Germinal center (tissue), 1 donor: ENCODE data around the gene C10orf71.

Experiments
- DNase-seq: peaks from one replicate; pipeline ENCODE4 v3.0.0; 2012; ENCODE audit warnings: mixed read lengths, low spot score

C10orf71 gene

DNA sequence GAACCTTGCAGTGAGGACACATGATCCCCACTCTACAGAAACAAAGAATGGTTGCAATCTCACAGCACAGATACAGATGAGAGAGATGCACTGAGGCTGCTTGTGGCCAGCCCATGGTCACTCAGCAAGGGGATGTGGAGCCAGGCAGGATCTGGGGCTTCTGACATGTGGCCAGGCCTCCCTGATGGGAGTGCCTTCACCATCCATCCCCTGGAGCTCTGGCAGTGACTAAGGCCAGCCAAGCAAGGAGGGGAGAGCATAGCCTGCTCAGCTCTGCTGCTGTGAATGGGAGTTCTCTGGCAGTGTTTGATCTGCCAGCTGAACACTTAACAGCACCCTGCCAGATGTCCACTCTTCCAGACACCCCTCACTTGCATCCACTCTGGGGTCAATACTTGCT, 19.8 kb downstream of the C10orf71 start:
- no peak for DNase-seq

DNA sequence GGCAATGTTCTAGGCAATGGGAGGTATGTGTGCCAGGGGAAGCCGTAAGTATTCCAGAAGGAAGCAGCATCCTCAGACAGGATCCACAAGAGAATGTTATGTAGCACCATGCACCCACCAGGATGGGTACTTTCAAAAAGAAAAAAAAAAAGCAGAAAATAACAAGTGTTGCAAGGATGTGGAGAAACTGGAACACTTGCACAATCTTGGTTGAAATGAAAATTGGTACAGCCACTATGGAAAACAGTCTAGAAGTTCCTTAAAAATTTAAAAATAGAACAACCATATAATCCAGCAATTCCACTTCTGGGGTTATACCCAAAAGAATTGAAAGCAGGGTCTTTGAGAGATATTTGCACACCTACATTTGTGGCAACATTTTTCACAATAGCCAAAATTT, 20.2 kb downstream of the C10orf71 start:
- no peak for DNase-seq

DNA sequence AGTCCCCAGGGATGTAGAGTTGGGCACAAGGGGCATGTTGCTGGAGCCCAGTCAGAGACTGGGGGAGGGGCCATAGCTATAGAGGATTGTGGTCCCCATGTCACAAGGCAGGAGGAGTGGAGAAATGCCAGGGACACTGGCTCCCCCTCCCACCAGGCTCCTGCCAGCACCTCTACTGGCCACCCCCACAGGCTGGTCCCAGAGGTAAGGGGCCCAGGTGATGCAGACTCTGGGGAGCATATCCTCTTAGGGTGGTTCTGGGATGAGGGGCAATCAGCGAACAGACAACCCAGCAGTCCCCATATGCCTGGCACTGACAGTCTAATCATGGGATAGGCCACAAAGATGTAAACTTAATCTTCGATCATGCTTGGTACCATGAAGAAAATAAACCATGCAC, 21.2 kb downstream of the C10orf71 start:
- DNase-seq, result no peak

DNA sequence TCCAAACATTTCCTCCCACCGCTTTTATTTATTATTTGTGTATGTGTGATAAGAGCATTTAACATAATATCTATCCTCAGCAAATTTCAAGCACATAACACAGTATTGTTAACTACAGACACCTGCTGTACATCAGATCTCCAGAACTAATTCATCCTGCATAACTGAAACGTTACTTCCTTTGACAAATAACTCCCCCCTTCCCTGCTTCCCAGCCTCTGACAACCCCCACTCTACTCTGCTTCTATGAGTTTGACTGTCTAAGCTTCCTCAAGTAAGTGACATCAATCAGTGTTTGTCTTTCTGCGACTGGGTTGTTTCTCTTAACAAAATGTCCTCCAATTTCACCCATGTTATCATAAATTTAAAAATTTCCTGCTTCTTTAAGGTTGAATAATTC, 22.1 kb downstream of the C10orf71 start:
- DNase-seq, result no peak

DNA sequence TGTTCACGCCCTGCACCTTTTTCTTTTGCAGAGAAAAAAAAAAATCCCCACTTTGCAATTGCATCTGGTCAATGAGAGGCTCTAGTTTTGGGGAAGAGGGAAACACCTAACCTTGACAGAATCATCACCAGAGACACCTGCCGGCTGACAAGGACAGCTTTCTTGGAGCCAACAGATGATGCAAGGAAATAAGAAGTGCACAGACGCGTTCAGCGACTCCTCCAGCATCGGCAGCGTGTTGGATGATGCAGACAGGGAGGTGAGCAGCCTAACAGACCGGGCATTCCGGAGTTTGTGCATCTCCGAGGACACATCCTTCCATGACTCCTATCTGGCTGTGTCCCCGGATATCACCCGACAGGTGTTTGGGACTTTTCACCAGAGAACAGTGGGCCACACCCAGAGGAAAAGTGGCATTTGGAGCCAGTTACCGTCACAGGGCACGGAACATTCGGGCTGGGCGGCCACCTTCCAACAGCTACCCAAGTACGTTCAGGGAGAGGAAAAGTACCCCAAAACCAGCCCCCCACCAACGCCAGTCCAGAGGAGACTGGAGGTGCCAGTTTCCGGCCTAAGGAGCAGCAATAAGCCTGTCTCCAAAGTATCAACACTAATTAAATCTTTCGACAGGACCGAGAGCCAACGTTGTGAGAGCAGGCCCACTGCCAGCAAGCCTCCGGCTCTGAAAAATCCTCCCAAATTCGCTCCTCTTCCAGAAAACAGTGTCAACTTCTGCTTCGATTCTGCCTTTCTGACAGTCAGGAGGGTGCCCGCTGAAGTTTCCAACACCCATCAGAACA, 23.6 kb downstream of the C10orf71 start:
- DNase-seq, result no peak

DNA sequence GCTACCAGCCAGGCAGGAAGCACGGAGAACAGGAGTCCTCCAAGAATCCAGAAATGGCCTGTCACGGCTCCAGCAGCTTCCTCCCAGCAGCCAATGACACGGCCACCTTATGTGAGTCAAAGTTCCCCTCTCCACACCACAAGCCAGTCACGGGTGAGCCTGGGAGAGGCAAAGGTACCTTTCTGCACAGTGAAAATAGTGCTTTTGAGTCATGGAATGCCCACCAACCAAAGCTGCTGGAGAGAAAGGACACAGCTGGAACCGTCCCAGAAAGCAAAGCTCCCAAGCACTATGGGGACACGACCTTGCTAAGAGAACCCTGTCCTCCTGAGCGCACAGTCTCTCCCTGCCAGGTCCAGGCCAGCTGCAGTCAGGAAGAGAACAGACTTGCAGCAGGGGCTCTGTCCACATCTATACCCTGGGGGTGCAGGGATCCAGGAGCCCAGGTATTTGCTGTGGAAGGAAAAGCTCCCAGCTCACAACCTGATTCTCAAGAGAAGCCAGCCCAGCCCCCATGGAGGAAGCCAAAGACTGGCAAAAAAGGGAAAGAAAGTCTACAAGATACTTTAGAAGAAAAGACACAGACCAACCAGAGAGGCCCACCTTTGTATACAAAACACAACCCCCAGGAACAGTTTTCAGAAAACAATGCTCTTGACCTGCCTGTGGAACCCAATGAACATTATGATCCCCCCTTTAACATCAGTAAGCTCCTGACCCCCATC, 24.4 kb downstream of the C10orf71 start:
- DNase-seq, result no peak

DNA sequence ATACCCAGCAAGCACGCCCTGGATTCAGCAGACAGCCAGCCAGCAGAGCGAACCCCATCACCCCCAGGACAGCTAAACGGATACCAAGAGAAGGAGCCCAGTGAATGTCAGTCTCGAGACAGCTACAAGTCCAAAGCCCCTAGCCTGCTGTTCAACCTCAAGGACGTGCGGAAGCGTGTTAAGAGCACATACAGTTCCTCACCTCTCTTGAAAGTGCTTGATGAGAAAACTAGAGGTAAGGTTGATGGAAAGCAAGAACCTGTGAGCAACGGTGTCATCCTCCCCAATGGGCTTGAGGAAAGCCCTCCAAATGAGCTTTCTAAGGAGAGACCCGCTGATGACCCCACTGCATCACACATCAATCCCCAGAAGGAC, 24.9 kb downstream of the C10orf71 start:
- no peak for DNase-seq

DNA sequence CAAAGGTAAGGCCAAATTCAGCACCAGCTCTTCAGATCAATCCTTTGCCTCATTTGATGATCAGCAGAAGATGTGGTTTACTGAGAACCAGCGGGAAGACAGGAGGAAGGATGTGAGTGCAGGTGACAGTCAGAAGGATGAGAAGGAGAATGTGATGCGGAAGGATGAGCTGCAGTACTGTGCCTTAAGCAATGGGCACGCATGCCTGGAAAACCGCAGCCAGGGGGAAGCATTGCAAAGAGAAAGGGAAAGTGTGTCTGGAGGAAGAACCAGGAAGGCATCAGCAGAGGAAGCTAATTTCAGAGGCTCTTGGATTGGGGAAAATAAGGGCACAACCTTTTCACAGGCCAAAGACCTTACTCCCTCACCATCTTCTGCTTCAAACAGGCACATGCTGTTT, 25.7 kb downstream of the C10orf71 start:
- DNase-seq, result no peak

DNA sequence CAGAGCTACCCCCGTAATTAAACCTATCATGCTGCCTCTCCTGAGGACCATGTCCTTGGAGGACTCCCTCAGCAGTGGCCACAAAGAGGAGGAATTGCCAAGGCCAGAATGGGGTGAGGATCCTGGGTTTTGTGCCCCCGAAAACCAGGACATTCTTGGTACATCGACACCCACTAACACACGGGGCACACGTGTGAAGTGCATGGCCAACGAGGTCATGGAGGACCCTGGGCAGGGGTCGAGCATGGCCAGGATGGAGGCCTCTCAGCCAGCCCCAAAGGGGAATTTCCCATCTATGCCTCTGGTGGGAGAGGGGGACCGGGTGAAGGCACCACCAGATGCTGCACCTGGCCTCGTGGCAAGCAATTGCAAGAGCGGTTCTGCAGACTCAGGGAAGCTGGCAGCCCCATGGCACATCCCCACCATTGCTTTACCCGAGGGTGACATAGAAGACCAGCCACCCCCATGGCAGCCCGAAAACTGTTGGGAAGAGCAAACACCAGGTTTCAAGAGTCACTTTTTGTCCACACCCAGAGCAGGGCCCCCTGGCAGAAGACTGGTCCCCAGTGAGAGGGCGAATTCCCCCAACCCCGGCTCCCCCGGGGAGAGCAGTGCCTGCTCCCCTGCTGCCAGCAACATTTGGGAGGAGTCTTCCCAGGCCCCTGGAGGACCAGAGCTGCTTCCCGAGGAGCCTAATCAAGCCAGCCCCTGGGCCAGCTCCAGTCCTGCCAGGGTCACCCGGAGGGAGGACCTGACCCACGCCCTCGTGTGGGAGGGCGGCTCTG, 26.4 kb downstream of the C10orf71 start:
- no peak for DNase-seq

DNA sequence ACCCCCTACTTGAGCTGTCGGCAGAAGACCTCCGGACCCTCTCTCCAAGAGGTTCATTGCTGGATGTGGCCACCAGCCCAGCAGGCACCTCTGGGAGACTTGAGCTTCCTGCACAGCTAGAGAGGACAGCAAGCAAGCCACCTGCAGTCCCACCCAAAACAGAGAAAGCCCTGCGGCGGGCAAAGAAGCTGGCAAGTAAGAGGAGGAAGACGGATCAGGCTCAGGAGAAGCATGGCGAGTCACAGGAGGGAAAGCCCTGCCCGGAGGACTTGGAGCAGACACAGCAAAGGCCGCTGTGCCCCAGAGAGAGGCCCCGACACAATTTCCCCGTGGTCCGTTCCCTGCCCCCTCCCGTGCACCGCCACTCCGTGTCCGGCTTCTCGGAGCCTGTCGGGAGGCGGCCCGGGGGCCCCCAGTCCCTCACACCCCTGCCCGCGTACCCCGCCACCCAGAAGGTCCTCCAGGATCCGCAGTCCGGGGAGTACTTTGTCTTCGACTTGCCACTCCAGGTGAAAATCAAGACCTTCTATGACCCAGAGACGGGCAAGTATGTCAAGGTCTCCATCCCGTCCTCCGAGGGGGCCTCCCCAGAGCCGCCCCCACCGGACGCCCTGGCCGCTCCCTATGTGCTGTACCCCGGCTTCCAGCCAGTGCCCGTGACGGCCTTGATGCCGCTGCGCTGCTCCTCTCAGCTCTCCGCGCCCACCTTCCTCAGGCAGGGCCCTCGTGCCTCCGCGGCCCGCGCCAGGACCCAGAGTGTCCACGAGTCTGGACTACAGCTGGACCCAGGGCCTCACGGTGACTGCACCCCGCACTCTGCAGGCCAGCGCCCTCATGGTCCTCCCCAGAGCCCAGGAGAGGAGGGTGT, 27.2 kb downstream of the C10orf71 start:
- DNase-seq, result no peak

DNA sequence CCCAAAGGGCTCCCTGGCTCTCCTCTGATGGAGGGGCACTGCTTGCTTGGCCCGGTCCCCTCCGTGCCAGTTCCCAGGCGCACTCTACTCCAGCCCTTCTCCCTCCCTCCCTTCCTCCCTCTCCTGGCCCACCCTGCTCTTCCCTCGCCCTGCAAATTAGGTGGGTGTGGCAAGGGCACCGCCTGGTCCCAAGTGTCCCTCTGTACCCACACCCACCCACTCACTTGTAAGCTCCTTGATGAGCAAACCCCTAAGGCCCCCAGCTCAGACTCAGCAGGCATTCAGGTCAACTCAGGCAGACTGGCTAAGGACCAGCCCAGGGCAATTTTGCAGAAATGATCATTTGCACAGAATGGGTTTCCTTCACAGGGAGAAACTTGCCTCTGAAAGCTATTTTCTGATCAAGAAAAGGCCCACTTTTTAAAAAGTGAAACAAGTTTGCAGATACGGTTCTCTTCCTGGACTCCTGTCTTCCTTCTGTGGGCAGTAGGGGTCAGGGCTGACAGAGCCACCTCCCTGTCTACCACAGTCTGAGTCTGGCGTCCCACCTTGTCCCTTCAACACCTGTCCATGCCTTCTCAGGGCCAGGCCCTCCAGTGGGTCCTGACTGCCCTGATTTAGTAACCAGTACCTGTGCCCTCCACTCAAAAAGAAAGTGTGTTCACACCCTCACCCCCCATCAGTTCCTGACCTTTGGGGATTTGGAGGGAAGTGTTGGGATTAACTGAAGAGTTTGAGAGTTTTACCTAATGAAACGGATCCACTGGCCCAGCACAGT, 28.3 kb downstream of the C10orf71 start:
- no peak for DNase-seq

DNA sequence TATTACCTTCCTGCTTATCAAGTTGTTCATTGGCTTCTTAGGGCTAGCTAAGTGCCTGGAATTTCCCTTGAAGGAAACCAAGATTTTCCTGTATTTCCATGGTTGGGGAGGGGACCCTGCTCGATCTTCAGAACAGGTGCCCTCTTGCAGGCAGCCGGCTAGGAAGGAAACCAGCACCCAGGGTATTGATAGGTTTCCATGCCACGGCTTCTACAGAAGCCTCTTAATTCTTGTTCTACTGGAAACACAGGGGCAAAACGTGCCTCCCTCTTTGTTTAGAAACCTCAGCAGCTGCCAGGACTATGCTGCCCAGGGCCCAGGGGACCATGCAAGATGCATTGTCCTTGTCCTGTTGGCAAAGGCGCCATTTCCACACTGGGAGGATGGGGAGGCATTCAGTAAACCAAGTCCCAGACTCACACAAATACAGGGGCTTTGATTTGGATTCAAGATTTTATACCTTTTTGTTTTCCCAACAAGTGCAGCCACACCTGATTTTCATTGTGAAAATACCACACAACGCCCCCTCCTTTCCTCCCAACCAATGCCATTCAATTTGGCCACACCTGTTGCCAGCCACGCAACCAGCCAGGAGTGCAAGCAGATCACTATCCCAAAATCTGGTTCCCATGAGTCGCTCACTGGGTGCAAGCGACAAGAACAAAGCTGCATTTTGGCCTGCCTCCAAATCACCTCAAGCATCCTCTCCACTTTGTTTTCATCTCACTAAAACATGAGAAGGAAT, 29.6 kb downstream of the C10orf71 start:
- no peak for DNase-seq

DNA sequence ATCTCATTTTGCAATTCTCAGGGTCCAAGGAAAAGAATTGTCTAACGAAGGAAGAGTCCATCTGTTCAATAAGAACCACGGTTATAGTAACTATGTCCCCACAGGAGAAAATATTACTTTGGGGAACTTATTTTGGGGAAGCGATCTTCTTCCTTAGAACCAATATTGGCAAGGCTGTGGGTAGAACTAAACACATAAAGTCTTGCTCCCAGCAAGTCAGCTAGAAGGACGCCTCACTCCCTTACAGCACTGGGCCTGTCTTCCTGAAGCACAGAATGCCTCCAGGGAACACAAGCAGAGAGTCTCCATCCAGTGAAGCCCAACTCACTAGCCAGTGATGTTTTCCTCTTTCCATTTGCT, 30.2 kb downstream of the C10orf71 start:
- no peak for DNase-seq

DNA sequence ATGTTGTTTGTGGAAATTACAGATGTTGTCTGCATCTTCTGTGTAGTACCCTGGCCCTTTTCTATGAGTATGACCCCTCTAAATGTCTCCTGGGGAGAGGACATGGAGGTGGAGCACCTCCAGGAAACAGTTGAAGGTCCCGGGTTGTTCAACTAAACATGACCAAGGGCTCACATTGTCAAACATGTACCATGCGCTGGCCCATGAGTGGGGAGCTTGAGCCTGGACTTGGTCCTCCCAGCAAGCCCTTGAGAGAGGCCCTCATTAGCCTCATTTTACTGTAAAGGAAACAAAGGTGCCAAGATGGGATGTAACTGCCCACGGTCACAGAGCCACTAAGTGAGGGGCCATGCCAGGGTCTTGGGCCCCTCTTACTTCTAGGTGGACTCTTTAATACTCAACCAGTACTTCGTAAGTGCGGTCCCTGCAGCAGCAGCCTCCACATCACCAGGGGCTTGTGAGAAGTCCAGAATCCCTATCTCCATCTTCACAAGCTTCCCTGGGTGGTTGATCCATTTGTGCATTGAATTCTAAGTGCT, 31.2 kb downstream of the C10orf71 start:
- no peak for DNase-seq

DNA sequence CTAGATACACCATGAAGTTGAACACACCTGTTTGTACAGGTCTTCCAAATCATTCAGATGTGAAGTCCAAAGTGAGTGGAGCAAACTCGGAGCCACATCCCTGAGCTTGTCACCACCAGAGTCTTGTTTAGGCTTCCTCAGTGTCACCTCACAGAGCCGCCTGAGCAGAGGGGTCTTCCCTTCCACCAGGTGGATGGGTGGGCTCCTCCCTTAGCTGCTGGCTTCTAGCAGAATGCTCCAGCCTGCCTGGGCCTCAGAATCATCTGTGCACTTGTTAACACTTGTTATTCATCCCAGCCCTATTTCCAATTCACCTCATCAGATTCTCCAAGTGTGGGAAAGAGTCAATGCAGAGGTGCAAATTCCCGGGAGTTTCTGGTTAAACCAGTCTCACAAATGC, 32.5 kb downstream of the C10orf71 start:
- no peak for DNase-seq

DNA sequence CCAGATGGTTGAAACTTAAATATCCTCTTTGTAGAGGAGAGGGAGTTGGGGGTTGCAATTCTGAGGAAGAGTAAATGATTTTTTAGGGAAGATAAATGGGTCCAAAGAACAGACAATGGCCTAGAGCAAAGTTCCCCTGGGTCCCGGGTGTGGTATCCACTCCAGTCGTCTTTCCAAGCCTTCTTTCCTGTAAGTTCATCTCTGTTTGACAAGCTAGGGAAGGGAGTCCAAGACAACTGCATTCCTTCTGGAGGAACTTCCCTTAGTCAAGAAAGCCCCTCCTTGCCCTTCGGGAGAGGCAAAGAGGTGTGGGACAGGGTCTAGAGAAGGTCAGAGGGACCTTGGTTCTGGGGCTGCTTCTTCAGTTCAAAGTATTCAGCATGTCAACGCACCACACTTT, 33.4 kb downstream of the C10orf71 start:
- DNase-seq, result no peak

DNA sequence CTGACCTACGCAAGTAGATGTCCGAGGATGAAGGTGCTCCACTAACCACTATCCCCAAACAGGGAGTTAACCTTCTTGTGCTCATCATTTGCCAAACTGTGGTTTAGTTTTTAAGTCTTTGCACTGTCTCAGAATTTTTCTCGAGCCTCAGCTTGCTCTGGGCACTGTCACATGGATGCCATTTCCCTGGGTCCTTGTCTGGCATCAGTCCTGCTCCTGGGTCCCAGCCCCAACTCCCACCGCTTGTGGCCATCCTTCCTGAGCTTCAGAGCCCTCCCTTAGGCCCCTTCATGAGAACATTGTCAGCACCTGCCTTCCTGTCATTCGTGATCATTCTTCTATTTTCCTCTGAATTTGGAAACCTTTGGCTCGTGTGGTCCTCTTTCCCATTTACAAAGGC, 33.8 kb downstream of the C10orf71 start:
- DNase-seq, result no peak

DNA sequence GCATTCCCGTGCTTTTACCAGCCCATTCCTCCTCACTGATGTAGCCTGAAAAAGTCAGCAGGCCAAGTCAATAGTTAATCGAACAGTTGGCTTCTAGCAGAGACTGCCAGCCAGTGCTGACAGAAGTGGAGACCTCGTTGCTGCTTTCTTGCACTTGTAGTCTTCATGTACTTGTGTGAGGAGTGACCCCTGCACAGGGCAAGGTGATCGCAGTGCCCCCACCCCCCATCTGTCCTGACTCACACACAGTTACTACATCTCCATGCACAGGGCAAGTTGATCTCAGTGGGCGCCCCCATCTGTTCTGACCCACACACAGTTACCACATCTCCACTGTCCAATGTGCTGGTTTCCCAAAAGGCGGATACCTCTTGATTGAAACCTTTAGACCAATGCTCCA, 34.2 kb downstream of the C10orf71 start:
- DNase-seq, result no peak

DNA sequence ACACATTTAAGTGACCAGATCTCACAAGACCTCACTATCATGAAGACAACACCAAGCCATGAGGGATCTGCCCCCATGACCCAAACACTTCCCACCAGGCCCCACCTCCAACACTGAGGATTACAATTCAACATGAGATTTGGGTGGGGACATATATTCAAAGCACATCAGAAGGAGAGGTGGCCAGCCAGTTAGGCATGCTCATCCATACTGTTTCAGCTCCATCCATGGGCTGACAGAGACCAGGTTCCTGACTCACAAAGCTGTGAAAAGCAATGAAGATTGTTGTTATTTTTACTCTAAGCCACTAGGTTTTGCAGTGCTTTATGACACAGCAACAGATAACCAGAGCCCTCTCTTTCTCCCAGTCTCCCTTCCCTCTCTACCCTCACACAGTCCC, 36.0 kb downstream of the C10orf71 start:
- DNase-seq, result no peak

DNA sequence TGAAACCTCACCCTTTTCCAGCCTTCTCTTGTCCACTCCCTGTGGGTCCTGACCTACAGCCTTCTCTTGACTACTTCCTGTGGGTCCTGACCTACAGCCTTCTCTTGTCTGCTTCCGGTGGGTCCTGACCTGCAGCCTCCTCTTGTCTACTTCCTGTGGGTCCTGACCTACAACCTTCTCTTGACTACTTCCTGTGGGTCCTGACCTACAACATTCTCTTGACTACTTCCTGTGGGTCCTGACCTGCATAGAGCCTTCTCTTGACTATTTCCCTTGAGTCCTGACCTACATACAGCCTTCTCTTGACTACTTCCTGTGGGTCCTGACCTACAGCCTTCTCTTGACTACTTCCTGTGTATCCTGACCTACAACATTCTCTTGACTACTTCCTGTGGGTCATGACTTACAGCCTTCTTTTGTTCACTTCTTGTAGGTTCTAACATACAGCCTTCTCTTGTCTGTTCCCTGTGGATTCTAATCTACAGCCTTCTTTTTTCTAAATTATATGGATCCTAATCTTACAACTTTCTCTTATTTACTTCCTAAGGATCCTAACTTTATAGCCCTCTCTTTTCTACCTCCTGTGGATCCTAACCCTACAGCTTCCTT, 36.5 kb downstream of the C10orf71 start:
- no peak for DNase-seq
